GM10248 (cell line): ENCODE measurements around the gene TALDO1.

Experiments used
- CTCF ChIA-PET: fragments of 300-600 bp; sonication (Branson Sonifier 250); formaldehyde crosslinking; extraction: SDS; loops from one replicate; lab custom pipeline; 2021; ENCODE audit warnings: antibody characterized with exemption; lab: Yijun Ruan, JAX
- POLR2A ChIA-PET: fragments of 350-650 bp; sonication (Branson Sonifier 250); formaldehyde crosslinking; extraction: SDS; loops from one replicate; lab custom pipeline; 2020; ENCODE audit warnings: antibody characterized with exemption; lab: Yijun Ruan, JAX
- DNase-seq: peaks from one replicate; pipeline ENCODE4 v3.0.0; 2012; ENCODE audit errors: extremely low spot score
- TF ChIP-seq, protein P1 (sequence below): IDR thresholded peaks from 2 replicates; pipeline ENCODE4 v1.5.1; 2012; ENCODE audit warnings: mild to moderate bottlenecking, low read depth; ENCODE audit errors: extremely low read depth, missing control alignments, control extremely low read depth

TALDO1 gene

DNA sequence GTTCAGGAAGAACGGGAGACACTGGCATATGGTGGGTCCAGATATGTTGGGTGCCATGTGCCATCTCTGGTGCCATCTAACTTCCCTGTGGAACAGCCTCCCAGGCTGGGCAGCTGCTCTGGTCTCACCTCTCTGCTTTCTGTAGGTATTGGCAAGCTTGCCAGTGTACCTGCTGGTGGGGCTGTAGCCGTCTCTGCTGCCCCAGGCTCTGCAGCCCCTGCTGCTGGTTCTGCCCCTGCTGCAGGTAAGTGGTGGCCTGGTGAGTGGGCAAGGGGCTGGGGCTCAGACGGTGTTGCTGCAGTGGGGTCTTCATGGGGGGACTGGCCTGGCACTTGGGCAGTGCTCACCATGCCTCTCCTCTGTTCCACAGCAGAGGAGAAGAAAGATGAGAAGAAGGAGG is 65.1 kb downstream of the TALDO1 start:
- TF ChIP-seq, protein P1, sequence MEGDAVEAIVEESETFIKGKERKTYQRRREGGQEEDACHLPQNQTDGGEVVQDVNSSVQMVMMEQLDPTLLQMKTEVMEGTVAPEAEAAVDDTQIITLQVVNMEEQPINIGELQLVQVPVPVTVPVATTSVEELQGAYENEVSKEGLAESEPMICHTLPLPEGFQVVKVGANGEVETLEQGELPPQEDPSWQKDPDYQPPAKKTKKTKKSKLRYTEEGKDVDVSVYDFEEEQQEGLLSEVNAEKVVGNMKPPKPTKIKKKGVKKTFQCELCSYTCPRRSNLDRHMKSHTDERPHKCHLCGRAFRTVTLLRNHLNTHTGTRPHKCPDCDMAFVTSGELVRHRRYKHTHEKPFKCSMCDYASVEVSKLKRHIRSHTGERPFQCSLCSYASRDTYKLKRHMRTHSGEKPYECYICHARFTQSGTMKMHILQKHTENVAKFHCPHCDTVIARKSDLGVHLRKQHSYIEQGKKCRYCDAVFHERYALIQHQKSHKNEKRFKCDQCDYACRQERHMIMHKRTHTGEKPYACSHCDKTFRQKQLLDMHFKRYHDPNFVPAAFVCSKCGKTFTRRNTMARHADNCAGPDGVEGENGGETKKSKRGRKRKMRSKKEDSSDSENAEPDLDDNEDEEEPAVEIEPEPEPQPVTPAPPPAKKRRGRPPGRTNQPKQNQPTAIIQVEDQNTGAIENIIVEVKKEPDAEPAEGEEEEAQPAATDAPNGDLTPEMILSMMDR, result no peak
- DNase-seq, result no peak
- ChIA-PET CTCF (interaction anchor here (1.7 to 1.9 kb wide), 2 partner anchors 7 to 30 kb away, joined by 4 to 8 read pairs; partner anchors contain the start of genes PNPLA2, POLR2L and TSPAN4), POLR2A (no interaction called here)

GRCh38 chr11:813072-813455 is 65.8 kb downstream of the TALDO1 start:
- DNase-seq, result no peak
- TF ChIP-seq, protein P1, result no peak
- POLR2A ChIA-PET, result no interaction called here
- CTCF ChIA-PET, result interaction anchor here (0.7 to 1.7 kb wide), 2 partner anchors 10 to 29 kb away, joined by 3 to 4 read pairs; partner anchors contain the start of genes POLR2L and TSPAN4

DNA sequence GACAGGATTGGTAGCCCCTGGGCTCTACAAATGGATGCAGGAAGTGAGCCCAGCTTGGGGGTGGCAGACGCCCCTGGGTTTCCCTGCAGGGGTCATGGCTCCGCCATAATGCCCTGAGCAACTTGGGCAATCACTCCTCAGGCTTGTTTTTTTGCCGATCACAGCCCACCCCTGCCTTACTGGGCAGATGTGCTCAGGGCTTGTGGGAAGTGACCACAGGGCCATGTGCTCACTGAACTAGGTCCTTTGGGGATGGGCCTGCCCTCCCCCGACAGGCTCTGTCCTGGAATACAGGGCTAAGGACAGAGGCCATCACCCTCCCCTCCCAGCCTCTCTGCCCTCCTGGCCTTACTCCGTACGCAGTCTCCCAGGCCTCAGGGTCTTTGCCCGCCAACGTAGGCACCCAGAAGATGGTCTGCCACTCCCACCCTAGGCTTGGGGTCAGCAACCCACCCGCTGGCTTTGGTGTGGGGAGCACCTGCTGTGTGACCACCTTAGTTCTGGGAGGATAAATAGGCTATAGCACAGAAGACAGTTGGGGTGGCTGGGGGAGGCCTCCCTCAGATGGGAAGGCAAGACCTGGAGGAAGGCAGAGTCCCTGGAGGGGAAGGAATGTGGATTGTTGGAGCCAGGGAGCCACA is 66.3 kb downstream of the TALDO1 start:
- POLR2A ChIA-PET, result no interaction called here
- DNase-seq, result no peak
- TF ChIP-seq, protein P1, result no peak
- CTCF ChIA-PET, result interaction anchor here (0.7 to 1.7 kb wide), 2 partner anchors 9 to 29 kb away, joined by 3 to 4 read pairs; partner anchors contain the start of genes POLR2L and TSPAN4
